ENCODE results near the gene RSBN1L. TPM values are rescaled to one million over a fixed set of nuclear protein-coding genes. Genes with fewer than 3 reads are reported as not detected.
A peak's percentile ranks its signal among the peaks of the same experiment; 100 is the strongest.
"Not testable (repeated sequence)": the region's sequence is repeated elsewhere in the genome, so short reads cannot be mapped to it uniquely, and the experiment has no call there.

Gene RSBN1L
- polyA plus RNA-seq (2011; rRNA removed) (9.3 and 14.0 TPM in 2 replicates), polyA minus RNA-seq (2011; rRNA and poly(A)+ RNA removed) (12.9 and 21.0 TPM in 2 replicates)

DNA sequence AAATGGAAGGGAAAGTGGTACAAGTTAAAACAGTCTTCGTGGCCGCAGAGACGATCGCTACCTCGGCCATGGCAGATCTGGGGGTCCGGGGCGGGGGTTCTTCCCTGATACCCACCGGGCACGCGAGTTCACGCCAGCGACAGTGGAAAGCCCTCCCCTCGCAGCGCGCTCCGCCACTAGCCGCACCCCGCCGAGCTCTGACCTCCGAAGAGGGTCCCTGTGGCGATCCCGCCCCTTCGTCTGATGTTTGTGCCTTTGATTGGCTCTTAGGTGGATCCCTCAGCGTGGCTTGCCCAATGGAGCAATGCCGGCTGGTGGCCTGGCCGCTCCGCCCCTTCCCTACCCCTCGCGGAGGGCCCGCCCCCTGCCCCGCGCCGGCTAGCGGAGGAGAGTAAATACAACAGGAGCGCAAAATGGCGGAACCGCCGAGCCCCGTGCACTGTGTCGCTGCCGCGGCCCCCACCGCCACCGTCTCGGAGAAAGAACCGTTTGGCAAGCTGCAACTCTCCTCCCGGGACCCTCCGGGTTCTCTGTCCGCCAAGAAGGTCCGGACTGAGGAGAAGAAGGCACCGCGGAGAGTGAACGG is at the start of gene RSBN1L:
Gene RSBN1L (plus strand): TSS at position 403 of the 586 bp plus-strand sequence. CDS start 11 bp downstream, at position 414.
- Histone ChIP-seq H3K27me3 (ENCODE audit: control insufficient read depth, insufficient read depth, low read length) (no peaks in the 10 kb centered on the region), H3K9me3 (ENCODE audit: control insufficient read depth, insufficient read depth, low read length) (no peaks in the 10 kb centered on the region; the same call in 1 of the 2 replicates), H3K27ac (ENCODE audit: low read depth, low read length) (peak within 1 kb of the TSS; percentile 78), H3K4me3 (ENCODE audit: low read depth, low read length) (peak within 1 kb of the TSS; percentile 94)
- POLR2A ChIA-PET: interaction anchor here (0.8 to 1.9 kb wide), 8 partner anchors 9 to 102 kb away, joined by 4 to 13 read pairs (median 5); partner anchors contain the start of genes PHTF2 and TMEM60
- CTCF ChIA-PET: interaction anchor here (0.5 to 3.2 kb wide), 2 partner anchors 45 to 270 kb away, joined by 4 to 20 read pairs; no protein-coding TSS in a partner anchor
- DNase-seq (ENCODE audit: low read depth, low spot score): peak; percentile 92
- TF ChIP-seq, protein P1, sequence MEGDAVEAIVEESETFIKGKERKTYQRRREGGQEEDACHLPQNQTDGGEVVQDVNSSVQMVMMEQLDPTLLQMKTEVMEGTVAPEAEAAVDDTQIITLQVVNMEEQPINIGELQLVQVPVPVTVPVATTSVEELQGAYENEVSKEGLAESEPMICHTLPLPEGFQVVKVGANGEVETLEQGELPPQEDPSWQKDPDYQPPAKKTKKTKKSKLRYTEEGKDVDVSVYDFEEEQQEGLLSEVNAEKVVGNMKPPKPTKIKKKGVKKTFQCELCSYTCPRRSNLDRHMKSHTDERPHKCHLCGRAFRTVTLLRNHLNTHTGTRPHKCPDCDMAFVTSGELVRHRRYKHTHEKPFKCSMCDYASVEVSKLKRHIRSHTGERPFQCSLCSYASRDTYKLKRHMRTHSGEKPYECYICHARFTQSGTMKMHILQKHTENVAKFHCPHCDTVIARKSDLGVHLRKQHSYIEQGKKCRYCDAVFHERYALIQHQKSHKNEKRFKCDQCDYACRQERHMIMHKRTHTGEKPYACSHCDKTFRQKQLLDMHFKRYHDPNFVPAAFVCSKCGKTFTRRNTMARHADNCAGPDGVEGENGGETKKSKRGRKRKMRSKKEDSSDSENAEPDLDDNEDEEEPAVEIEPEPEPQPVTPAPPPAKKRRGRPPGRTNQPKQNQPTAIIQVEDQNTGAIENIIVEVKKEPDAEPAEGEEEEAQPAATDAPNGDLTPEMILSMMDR (IDR thresholded peaks at IDR 0.05; ENCODE audit: low read depth, low read length): peak; percentile 42

DNA sequence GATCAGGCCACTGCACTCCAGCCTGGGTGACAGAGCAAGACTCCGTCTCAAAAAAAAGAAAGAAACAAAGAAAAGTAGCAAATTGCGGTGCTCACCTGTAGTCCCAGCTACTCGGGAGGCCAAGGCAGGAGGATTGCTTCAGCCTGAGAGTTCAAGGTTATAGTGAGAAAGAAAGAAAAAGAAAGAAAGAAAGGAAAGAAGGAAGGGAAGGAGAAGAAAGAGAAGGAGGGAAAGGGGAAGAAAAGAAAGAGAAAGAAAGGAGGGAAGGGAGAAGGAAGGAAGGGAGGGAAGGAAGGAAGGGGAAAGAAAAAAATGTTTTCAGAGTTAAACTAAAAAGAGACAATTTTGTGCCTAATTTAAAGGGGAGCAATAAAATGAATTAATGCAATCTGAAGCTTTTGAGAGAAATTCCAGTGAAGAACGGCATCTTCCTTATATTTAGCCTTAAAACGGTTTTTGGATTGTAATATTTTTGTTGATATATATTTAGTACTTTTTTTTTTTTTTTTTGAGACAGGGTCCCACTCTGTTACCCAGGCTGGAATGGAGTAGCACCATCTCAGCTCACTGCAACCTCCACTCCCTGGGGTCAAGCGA is 47.4 kb upstream of the RSBN1L start:
- TF ChIP-seq, protein P1 (IDR thresholded peaks at IDR 0.05; ENCODE audit: low read depth, low read length): no peak
- H3K4me3 ChIP-seq (ENCODE audit: low read depth, low read length): no peak overlapping the region
- no peaks in the 10 kb centered on the region for H3K9me3 ChIP-seq (ENCODE audit: control insufficient read depth, insufficient read depth, low read length)
- no peaks in the 10 kb centered on the region for H3K27me3 ChIP-seq (ENCODE audit: control insufficient read depth, insufficient read depth, low read length)
- CTCF ChIA-PET: interaction anchor here (6.2 kb wide), 1 partner anchor 112 kb away, joined by 116 read pairs; no protein-coding TSS in a partner anchor
- H3K27ac ChIP-seq (ENCODE audit: low read depth, low read length): no peak overlapping the region
- POLR2A ChIA-PET: no interaction called here
- DNase-seq (ENCODE audit: low read depth, low spot score): no peak

DNA sequence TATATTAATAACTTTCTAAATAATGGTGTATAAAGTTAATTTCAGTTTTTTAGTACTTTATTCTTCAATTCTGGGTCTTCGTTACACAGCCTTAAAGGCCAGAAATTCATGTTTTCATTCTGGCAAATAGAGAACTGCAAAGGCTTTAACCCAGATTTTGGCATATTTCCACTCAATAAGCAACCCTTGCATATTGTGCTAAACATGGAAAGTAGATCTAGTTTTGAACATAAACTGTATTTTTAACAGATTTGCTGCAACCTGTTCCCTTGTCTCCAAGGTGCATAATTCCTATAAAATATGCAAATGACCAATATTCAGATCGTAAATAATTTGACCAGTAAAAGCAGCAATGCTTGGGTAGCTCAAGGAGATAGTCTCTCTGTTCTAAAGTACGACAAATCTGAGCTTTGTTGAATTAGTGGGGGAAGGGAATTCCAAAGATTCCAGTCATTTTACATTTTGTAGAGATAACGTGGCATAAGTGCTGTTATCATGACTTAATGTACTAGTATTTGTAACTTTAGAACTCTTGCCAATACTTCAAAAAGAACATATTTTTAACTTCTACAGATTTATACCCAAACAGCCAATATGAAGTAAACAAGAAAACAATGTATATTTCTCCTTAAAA is 46.4 kb upstream of the RSBN1L start:
- no peaks in the 10 kb centered on the region for H3K27me3 ChIP-seq (ENCODE audit: control insufficient read depth, insufficient read depth, low read length)
- no peak overlapping the region for H3K27ac ChIP-seq (ENCODE audit: low read depth, low read length)
- no peaks in the 10 kb centered on the region for H3K9me3 ChIP-seq (ENCODE audit: control insufficient read depth, insufficient read depth, low read length)
- DNase-seq (ENCODE audit: low read depth, low spot score): no peak
- ChIA-PET CTCF (interaction anchor here (0.6 to 6.2 kb wide), 6 partner anchors 9 to 204 kb away, joined by 3 to 116 read pairs (median 19); no protein-coding TSS in a partner anchor), POLR2A (no interaction called here)
- TF ChIP-seq, protein P1 (IDR thresholded peaks at IDR 0.05; ENCODE audit: low read depth, low read length): no peak
- H3K4me3 ChIP-seq (ENCODE audit: low read depth, low read length): no peak overlapping the region

DNA sequence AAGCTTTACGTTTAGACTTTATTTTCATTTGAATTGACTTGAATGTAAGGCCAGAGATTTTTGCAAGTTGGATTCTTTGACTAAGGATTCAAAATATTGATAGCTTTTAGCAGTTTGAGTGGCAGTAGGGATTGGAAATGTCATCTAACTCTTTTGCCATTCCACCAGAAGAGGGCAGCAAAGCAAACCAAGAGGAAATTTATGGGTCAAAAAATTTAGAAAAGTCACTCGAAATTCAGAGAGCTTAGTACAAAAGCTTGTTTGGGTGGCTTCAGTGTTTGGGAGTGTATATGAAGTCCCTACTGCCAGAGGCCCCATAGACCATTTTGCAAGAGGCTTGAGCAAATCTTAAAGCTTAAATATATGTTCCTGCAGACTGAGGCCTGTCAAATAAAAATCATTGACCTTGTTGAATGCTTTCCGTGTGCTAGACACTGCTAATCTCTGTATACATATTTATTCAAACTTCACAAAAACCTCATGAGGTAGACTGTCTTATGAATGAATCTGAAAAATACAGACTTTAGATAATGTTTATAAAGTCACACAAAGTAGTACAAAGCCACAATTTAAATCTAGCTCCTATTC is 44.6 kb upstream of the RSBN1L start:
- ChIA-PET POLR2A (interaction anchor here (0.6 kb wide), 1 partner anchor 10 kb away, joined by 3 read pairs; no protein-coding TSS in a partner anchor), CTCF (interaction anchor here (0.5 to 6.2 kb wide), 83 partner anchors 8 to 974 kb away, joined by 3 to 116 read pairs (median 4); partner anchors contain the start of genes PHTF2 and TMEM60)
- Histone ChIP-seq H3K9me3 (ENCODE audit: control insufficient read depth, insufficient read depth, low read length) (no peaks in the 10 kb centered on the region), H3K27me3 (ENCODE audit: control insufficient read depth, insufficient read depth, low read length) (no peaks in the 10 kb centered on the region), H3K4me3 (ENCODE audit: low read depth, low read length) (no peak overlapping the region), H3K27ac (ENCODE audit: low read depth, low read length) (no peak overlapping the region)
- no peak for DNase-seq (ENCODE audit: low read depth, low spot score)
- TF ChIP-seq, protein P1 (IDR thresholded peaks at IDR 0.05; ENCODE audit: low read depth, low read length): peak; percentile 77

DNA sequence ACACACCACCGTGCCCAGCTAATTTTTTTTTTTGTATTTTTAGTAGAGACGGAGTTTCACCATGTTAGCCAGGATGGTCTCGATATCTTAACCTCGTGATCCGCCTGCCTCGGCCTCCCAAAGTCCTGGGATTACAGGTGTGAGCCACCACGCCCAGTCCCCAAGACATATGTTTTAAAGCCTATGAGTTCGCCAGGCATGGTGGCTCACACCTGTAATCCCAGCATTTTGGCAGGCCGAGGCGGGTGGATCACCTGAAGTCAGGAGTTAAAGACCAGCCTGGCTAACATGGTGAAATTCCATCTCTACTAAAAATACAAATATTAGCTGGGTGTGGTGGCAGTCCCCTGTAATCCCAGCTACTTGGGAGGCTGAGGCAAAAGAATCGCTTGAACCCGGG is 43.4 kb upstream of the RSBN1L start:
- DNase-seq (ENCODE audit: low read depth, low spot score); H3K9me3 ChIP-seq (ENCODE audit: control insufficient read depth, insufficient read depth, low read length); H3K27ac ChIP-seq (ENCODE audit: low read depth, low read length); H3K4me3 ChIP-seq (ENCODE audit: low read depth, low read length); H3K27me3 ChIP-seq (ENCODE audit: control insufficient read depth, insufficient read depth, low read length); POLR2A ChIA-PET: not testable (repeated sequence)
- CTCF ChIA-PET: interaction anchor here (0.7 to 6.2 kb wide), 6 partner anchors 11 to 284 kb away, joined by 5 to 116 read pairs (median 10); no protein-coding TSS in a partner anchor

Measured in AG04450 (cell line).